Activated T-helper 2 cell treated with anti-CD3 and anti-CD28 coated beads, Interferon-gamma antibody, Interleukin-2, Interleukin-4, amounts not matched to agents 10 μg/mL and 5 μg/mL and 100 μg/mL, durations not matched to agents 14 hours and 24 hours and 36 hours (primary cell): Measurements from ENCODE around the gene NFYA. TPM values are rescaled to one million over a fixed set of nuclear protein-coding genes. Genes with fewer than 3 reads are reported as not detected.
A peak's percentile ranks its signal among the peaks of the same experiment; 100 is the strongest.

Experiments used
- DNase-seq: peaks from one replicate; pipeline ENCODE4 v3.0.0; 2021; ENCODE audit warnings: low spot score
- H3K27ac Mint-ChIP-seq: one replicate; pipeline ENCODE4 v1.8.0; 2021; ENCODE audit warnings: mixed read lengths
- H3K27me3 Mint-ChIP-seq: one replicate; pipeline ENCODE4 v1.8.0; 2021; ENCODE audit warnings: low read depth, mixed read lengths
- H3K36me3 Mint-ChIP-seq: one replicate; pipeline ENCODE4 v1.8.0; 2021; ENCODE audit warnings: low read depth, mixed read lengths
- H3K4me1 Mint-ChIP-seq: one replicate; pipeline ENCODE4 v1.8.0; 2021; ENCODE audit warnings: low read depth, mixed read lengths
- H3K4me3 Mint-ChIP-seq: one replicate; pipeline ENCODE4 v1.8.0; 2021; ENCODE audit warnings: low read depth, mild to moderate bottlenecking, moderate library complexity, mixed read lengths
- H3K9me3 Mint-ChIP-seq: one replicate; pipeline ENCODE4 v1.8.0; 2021; ENCODE audit warnings: mixed read lengths
- intact Hi-C: fragments of 100-400 bp; cut with micrococcal nuclease; formaldehyde crosslinking; loops from one replicate; pipeline ENCODE4 v1.15.1; 2023
- total RNA-seq: library from RNA; stranded (reverse); gene quantifications from 2 replicates; pipeline ENCODE4 v1.2.3, GENCODE V29; 2022

NFYA gene
- total RNA-seq, 1 donor from 2014 or later, result 28.2 TPM

DNA sequence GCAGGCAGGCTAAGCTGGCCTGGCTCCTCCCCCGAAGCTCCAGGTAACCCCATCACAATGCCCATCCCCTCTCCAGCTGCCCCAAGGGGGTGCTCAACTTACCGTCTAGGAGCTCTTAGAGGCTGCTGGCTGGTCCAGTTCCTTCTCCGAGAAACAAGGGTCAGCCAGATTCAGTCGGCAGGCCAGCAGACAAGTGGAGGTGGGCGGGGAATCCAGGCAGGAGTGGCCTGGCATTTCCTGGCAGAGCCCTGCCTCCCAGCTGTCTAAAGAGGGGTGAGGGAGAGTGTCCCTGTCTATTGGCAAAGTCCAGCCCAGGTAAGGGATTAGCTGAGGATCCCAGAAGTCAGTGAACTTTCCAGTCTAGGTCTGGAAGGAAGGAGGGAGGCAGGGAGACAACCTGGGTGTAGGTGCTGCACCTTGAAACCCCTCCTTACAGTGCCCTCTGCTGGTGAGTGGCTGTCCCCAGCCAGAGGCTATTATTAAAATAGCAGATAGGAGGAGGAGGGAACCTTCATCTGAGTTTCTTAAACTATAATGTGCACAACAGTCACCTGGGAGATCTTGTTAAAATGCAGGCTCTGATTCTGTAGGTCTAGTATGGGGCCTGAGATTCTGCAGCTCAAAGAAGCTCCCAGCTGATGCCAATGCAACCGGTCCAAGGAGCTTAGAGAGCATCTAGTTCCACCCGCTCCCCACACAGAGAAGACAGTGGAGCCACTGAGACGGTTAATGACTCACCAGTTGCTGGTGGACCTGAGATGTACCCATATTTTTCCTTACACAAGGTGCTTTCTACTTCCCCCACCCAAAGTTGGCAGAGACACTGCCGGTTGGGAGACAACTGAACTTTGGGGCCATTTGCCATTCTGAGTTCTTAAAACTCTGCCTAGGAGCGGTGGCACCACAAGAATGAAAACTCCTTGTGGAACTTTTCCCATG lies 33.4 kb upstream of the NFYA start, which contains the start of gene UNC5CL:
TSS of gene UNC5CL (minus strand) at position 162 of the 939 bp plus-strand sequence. CDS start 4,147 bp downstream, outside the sequence.
- DNase-seq, result peak; percentile 46
- H3K36me3 Mint-ChIP-seq, result no peaks in the 10 kb centered on the region
- H3K4me3 Mint-ChIP-seq, result no peak within 1 kb of the TSS
- no peak within 1 kb of the TSS for H3K27ac Mint-ChIP-seq
- no peaks in the 10 kb centered on the region for H3K27me3 Mint-ChIP-seq
- intact Hi-C loops, result no loop called here
- peaks cover 11% of the 10 kb centered on the region for H3K4me1 Mint-ChIP-seq
- H3K9me3 Mint-ChIP-seq, result no peaks in the 10 kb centered on the region

DNA sequence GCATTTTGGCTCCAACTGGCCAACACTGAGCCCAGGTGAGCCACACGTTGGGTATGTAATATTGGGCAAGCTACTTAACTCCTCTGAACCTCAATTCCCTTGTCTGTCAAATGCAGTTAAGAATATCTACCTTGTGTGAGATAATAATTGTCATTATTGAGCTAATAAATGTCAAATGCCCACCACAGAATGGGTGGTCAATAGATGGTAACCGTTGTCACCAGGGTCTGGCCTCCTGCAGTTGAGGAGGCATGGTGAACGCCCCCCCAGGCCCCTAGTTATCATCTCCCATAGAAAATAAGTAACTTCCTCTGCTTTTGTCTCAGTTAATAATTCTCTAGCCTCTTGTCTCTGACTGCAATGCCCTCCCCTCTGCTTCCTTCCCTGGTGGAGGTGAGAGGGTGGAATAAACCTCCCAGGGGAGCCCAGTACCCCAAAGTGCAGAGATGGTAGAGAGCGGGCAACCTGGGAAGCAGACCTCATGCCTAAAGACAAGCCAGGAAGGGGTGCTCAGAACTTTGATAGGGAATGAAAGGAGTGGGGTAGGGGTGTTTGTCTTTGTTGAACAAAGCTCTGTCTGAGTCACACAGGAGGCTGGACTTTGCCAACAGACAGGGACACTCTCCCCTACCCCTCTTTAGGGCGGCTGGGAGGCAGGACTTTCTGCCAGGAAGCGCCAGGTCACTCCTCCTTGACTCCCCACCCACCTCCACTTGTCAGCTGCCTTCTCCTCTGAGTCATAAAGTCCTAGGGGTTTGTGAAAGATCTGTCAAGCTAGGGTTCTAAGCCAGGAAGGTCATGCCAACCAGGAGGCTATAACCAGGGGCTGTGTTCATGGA lies 32.5 kb upstream of the NFYA start:
- DNase-seq, result no peak
- H3K27me3 Mint-ChIP-seq, result no peaks in the 10 kb centered on the region
- H3K4me3 Mint-ChIP-seq, result no peak overlapping the region
- peaks cover 11% of the 10 kb centered on the region for H3K4me1 Mint-ChIP-seq
- H3K36me3 Mint-ChIP-seq, result no peaks in the 10 kb centered on the region
- H3K27ac Mint-ChIP-seq, result peak overlapping the region; percentile 50
- H3K9me3 Mint-ChIP-seq, result no peaks in the 10 kb centered on the region
- intact Hi-C loops, result no loop called here

GRCh38 chr6:41040940-41041536 lies 31.7 kb upstream of the NFYA start:
- Mint-ChIP-seq H3K4me3 (no peak overlapping the region), H3K9me3 (no peaks in the 10 kb centered on the region), H3K27me3 (no peaks in the 10 kb centered on the region), H3K4me1 (peaks cover 11% of the 10 kb centered on the region), H3K27ac (no peak overlapping the region), H3K36me3 (no peaks in the 10 kb centered on the region)
- DNase-seq, result no peak
- intact Hi-C loops, result no loop called here

- no peak within 1 kb of the TSS for H3K27ac Mint-ChIP-seq
These were observed 30.3 kb upstream of the NFYA start, which contains the start of gene TSPO2 for GRCh38 chr6:41042226-41043055. Gene TSPO2, plus strand, starts transcription at chr6:41042467. Its CDS starts 519 bp downstream, at chr6:41042986.

GRCh38 chr6:41043151-41043550 lies 29.6 kb upstream of the NFYA start:
- H3K9me3 Mint-ChIP-seq, result no peaks in the 10 kb centered on the region
- H3K36me3 Mint-ChIP-seq, result no peaks in the 10 kb centered on the region
- DNase-seq, result no peak
- no peak overlapping the region for H3K27ac Mint-ChIP-seq
- H3K27me3 Mint-ChIP-seq, result no peaks in the 10 kb centered on the region
- intact Hi-C loops, result no loop called here
- no peak overlapping the region for H3K4me3 Mint-ChIP-seq
- peaks cover 11% of the 10 kb centered on the region for H3K4me1 Mint-ChIP-seq

More at GRCh38 chr6:41042226-41043055, 30.3 kb upstream of the NFYA start, which contains the start of gene TSPO2:
- intact Hi-C loops, result no loop called here
- H3K36me3 Mint-ChIP-seq, result no peaks in the 10 kb centered on the region
- no peak for DNase-seq
- no peak within 1 kb of the TSS for H3K4me3 Mint-ChIP-seq
- H3K4me1 Mint-ChIP-seq, result peaks cover 11% of the 10 kb centered on the region
- H3K27me3 Mint-ChIP-seq, result no peaks in the 10 kb centered on the region
- H3K9me3 Mint-ChIP-seq, result no peaks in the 10 kb centered on the region

- DNase-seq, result no peak
- Mint-ChIP-seq H3K4me3 (no peak overlapping the region), H3K27me3 (no peaks in the 10 kb centered on the region), H3K36me3 (no peaks in the 10 kb centered on the region), H3K27ac (no peak overlapping the region), H3K4me1 (peaks cover 3% of the 10 kb centered on the region), H3K9me3 (no peaks in the 10 kb centered on the region)
- intact Hi-C loops, result no loop called here
These were observed 27.1 kb upstream of the NFYA start for GRCh38 chr6:41045664-41046063.

GRCh38 chr6:41046084-41046483 lies 26.7 kb upstream of the NFYA start:
- Mint-ChIP-seq H3K27me3 (no peaks in the 10 kb centered on the region), H3K4me1 (no peaks in the 10 kb centered on the region), H3K36me3 (no peaks in the 10 kb centered on the region)

GRCh38 chr6:41047306-41047705 lies 25.5 kb upstream of the NFYA start:
- peaks cover 7% of the 10 kb centered on the region for H3K4me1 Mint-ChIP-seq
- no peak for DNase-seq
- H3K27ac Mint-ChIP-seq, result no peak overlapping the region
- peaks cover 9% of the 10 kb centered on the region for H3K36me3 Mint-ChIP-seq
- no peak overlapping the region for H3K4me3 Mint-ChIP-seq
- H3K27me3 Mint-ChIP-seq, result no peaks in the 10 kb centered on the region
- intact Hi-C loops, result no loop called here
- peaks cover 3% of the 10 kb centered on the region for H3K9me3 Mint-ChIP-seq

More at GRCh38 chr6:41046084-41046483, 26.7 kb upstream of the NFYA start:
- intact Hi-C loops, result no loop called here
- no peak for DNase-seq
- no peak overlapping the region for H3K27ac Mint-ChIP-seq
- no peak overlapping the region for H3K4me3 Mint-ChIP-seq
- no peaks in the 10 kb centered on the region for H3K9me3 Mint-ChIP-seq

DNA sequence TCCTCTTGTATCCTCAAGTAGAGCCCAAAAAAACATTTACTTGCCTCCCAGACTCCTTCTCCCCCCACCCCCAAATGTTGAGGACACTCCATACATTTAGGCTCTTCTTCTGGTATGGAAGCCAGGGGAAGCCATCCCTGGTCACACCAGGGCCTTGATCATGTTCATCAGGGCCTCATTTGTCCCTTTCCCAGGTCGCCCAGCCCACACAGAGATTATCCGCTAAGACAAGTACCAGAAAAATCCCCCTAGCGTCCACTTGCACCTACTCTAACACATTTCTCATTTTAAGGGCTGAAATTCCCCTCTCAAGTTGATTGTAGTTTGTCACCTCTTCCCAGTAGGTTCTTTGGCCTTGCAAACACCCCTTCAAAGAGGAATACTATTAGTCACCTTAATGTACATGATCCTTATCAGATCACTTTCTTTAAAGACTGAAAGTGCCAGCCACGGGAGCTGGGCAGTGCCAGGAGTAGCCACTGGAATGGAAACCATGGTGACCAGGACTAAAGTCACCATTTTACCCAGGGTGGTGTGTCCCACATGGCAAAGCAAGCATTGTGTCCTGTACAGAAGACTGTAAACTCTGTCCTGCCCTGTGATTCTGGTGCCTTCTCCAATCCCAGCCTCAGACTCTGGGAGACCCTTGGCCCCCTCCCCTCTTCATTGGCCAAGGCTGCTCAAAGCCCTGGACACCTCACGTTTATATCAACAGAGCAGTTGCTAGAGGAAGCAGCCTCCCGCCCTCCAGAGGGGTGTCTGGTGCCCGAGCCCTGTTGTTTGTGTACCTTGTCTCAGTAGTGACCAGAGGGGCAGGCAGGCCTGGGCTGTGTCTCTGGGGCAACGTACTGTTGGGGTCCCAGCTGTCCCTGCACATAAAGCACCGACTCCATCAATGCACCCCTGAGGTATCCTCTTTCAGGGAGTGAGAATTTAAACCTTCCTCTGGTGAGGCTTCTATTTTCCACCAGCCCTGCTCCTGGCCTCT lies 24.7 kb upstream of the NFYA start:
- peaks cover 9% of the 10 kb centered on the region for H3K36me3 Mint-ChIP-seq
- H3K4me1 Mint-ChIP-seq, result peaks cover 12% of the 10 kb centered on the region
- intact Hi-C loops, result no loop called here
- H3K27me3 Mint-ChIP-seq, result no peaks in the 10 kb centered on the region
- no peak overlapping the region for H3K27ac Mint-ChIP-seq
- H3K4me3 Mint-ChIP-seq, result no peak overlapping the region
- no peak for DNase-seq
- H3K9me3 Mint-ChIP-seq, result peaks cover 3% of the 10 kb centered on the region

DNA sequence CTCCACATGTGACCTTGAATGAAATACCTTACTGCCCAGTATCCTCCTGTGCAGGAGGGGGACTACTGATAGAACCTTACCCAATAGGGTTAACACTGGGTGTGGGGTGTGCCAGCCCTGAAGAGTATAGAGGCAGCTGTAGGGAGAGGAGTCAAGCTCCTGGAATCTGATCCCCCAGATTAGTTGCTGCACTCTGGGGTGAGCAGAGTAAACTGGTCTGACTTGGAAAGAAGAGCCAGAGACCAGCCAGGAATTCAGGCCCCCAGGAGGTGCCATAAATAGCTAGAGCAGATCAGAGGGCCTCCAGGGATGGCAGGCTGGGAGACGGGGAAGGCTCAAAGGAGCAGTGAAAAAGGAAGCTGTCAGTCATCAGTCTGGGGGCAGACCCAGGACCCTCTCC lies 23.3 kb upstream of the NFYA start:
- no peaks in the 10 kb centered on the region for H3K27me3 Mint-ChIP-seq
- H3K36me3 Mint-ChIP-seq, result peaks cover 9% of the 10 kb centered on the region
- H3K4me3 Mint-ChIP-seq, result no peak overlapping the region
- no peak for DNase-seq
- H3K9me3 Mint-ChIP-seq, result peaks cover 3% of the 10 kb centered on the region
- H3K27ac Mint-ChIP-seq, result no peak overlapping the region
- intact Hi-C loops, result no loop called here
- peaks cover 12% of the 10 kb centered on the region for H3K4me1 Mint-ChIP-seq

GRCh38 chr6:41049955-41050354 lies 22.8 kb upstream of the NFYA start:
- H3K27ac Mint-ChIP-seq, result no peak overlapping the region
- H3K9me3 Mint-ChIP-seq, result peaks cover 3% of the 10 kb centered on the region
- no peaks in the 10 kb centered on the region for H3K27me3 Mint-ChIP-seq
- no peak for DNase-seq
- intact Hi-C loops, result no loop called here
- H3K4me3 Mint-ChIP-seq, result no peak overlapping the region
- H3K4me1 Mint-ChIP-seq, result peaks cover 12% of the 10 kb centered on the region
- H3K36me3 Mint-ChIP-seq, result peaks cover 9% of the 10 kb centered on the region
